LHCN-M2 (cell line): ENCODE results near the gene TMX4. TPM values are rescaled to one million over a fixed set of nuclear protein-coding genes. Genes with fewer than 3 reads are reported as not detected.
"Not testable (repeated sequence)": the region's sequence is repeated elsewhere in the genome, so short reads cannot be mapped to it uniquely, and the experiment has no call there.

Experiments used
- DNase-seq: peaks from one replicate; pipeline ENCODE4 v3.0.0-alpha.2; 2012; ENCODE audit warnings: low read depth
- polyA plus RNA-seq: library from polyadenylated mRNA; unstranded; fragments of >200 nt; gene quantifications from one replicate; pipeline ENCODE4 v1.2.1, GENCODE V29; 2012; ENCODE audit warnings: missing spikeins
- total RNA-seq: library from RNA; depleted of rRNA; stranded (reverse); fragments of >200 nt; gene quantifications from 2 replicates; pipeline ENCODE4 v1.2.3, GENCODE V29; 2014; rRNA removed

Gene TMX4, protein sequence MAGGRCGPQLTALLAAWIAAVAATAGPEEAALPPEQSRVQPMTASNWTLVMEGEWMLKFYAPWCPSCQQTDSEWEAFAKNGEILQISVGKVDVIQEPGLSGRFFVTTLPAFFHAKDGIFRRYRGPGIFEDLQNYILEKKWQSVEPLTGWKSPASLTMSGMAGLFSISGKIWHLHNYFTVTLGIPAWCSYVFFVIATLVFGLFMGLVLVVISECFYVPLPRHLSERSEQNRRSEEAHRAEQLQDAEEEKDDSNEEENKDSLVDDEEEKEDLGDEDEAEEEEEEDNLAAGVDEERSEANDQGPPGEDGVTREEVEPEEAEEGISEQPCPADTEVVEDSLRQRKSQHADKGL
- 24.0 and 29.3 TPM in 2 replicates for total RNA-seq
- 6.1 TPM for polyA plus RNA-seq

DNA sequence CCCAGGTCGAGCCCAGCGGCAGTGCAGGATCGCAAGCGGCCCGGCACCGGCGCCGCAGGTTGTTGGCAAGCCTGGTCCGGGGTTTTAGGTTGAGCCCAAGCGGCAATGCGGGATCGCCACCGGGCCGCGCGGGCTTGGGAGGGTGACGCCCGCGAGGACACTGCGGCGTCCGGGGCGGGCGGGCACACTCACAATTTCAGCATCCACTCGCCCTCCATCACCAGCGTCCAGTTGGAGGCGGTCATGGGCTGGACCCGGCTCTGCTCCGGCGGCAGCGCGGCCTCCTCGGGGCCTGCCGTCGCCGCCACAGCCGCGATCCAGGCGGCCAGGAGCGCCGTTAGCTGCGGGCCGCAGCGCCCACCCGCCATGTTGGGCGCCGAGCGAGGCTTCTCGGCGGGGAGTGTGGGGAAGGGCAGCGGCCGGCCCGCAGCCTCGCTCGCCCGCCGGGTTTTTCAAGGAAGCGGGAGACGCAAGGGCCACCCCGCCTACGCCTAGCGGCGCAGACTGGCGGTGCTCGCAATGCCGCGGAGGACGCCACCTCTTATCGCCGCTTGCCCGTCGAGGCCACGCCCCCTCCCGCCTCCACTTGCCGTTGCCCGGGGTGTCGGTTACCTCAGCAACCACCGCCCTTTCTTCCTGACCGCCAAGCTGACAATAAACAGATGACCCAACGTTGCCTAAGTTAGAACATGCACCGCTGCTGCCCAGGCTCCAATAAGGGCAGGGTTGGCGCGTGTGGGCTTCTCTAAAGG, at the start of gene TMX4:
TMX4 (minus strand) TSS at position 516 of the 752 bp plus-strand sequence; CDS start at position 368, 148 bp downstream.
- peak; percentile 93 for DNase-seq

DNA sequence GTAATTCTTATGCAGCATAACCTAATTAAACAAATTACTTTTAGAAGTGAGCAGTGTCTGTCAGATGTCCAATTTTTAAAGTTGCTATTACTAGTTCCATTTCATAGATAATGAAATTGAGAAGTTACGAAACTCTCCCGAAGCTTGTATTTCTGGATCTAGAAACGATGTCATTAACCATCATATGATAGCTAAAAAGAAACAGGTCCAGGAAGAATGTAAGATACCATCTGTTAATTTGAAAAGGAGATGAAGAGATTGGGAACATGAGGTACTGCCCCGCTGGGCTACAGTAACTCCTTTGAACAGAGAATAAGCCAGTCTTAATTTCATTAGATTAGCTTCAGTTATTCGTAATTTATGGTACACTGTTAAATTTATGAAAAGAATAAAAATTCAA, 47.5 kb upstream of the TMX4 start:
- DNase-seq = no peak

DNA sequence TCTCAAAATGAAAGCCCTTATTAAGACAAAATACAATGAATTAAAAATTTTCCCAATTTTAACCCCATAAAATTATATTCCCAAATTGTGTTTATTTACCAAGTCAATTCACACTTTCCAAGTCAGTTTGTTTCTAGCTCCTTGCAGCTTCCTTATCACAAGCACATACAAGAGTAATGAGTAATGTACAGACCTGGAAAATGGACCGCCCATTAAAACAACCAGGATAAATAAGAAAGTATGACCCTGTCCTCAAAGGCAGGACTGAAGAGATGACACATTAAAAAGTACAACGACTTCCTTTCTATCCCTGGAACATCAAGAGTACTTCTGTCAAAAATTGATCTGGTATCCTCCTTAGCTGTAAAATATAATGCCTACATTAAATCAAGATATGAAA, 47.1 kb upstream of the TMX4 start:
- no peak for DNase-seq

DNA sequence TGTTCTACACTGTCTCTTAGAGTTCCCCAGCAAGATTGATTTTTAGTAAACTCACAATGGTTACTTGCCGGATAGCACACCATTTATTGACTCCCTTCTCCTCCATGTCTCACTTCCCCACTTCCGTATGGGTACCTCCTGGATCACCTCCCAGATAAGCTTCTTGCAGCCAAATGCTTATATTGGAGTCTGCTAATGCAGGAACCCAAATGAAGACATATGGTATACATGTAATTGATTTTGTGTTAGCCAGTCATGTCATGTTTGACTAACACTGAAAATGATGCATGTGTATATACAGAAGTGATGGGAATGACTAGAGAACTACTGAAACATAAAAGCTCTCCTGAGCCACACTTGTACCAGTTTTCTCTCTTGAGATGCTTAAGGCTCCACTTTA, 46.1 kb upstream of the TMX4 start:
- no peak for DNase-seq

DNA sequence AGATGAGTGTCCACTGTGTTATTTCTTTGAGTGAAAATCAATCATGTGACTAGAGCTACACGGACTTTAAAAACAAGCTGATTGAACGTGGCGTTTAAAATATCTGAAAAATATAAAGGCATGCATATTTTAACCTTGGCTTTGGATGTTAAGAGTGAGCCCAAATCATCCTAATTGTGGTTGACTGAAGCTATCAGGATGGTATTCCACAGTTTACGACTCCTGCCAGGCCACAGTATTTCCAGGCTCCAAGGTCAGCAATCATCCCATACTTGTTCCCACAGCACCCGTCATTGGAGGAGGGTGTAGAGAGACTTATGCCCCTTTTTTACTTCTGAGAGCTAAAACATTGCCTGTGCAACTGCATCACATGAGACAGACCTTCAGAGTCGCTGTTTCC, 43.2 kb upstream of the TMX4 start:
- DNase-seq = no peak

DNA sequence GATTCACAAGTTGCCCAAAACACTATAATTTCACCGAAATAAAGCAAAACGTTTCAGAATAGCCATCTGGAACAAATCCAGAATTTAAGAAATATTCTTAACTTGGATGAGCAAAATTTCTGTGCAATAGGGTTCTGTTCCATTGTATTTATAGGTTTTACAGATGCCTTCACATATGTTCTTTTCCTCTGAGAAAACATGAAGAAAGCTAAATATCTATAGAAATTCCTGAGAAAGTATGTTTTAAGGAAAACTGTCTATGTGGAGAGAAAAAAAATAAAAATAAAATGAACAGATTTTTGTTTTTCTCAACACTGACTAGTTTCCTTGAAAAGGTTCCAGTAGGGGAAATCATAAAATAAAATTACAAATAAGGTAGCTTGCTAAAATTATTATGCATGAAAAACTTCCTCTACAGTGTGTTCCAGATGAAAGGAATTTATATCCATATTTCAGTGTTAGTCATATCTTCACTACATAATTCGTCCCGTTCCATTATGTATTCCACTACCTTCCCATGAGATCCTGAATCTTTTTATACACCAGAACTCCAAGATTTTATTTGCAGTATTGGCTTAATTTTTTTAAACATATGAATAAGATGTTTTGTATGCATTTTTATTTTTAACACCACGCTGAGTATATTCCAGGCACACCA, 42.4 kb upstream of the TMX4 start:
- no peak for DNase-seq

DNA sequence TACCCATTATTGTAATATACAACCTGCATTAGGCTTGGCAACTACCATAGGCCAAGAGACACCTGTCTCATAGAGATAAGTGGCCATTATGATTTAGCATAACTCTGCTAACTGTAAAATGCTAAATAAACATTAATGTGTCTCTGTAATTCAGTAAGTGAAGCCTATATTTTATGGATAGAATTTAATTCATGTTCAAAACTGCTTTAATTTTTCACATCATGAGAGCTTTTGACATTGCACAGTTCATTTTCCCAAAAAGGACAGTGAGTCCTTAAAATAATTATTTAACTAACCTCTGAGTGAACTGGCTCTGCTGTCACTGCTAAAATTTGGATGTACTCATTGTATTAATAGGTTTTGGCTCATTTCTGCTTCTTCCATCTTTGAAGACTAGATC, 41.4 kb upstream of the TMX4 start:
- DNase-seq = no peak

DNA sequence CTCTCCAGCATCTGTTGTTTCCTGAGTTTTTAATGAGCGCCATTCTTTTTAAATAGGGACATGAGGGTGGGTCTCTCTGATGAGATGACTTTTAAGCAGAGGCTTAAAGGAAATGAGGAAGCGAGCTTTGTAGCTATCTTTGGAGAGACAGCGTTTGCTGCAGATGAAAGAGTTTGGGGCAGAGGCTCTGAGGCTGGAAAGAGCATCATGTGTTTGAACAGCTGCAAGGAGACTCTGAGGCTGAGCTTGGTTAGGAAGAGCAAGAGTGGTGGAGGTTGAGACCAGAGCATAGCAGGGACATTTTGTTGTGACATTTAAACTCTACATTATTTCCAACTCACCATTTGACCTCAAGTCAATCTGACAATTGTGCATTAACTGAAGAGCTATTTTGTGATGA, 38.3 kb upstream of the TMX4 start:
- DNase-seq = no peak

DNA sequence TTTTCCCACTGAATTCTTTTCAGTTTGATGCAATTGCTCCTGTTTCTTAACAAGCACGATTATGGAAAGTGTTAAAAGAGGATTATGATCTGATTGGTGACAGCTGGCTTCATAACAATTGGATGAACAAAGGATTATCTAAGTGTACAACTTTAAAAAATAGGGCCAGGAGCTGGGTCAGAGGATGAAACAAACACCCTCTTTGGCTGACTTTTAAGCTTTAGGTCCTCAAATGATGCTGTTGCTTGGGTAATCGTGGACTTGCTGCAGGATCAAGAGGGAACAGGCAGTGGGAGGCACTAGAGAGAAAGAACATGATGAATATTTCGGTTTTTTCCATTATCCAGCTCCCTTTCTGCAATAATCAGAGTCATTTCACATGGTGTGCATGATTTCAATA, 35.5 kb upstream of the TMX4 start:
- DNase-seq = no peak

DNA sequence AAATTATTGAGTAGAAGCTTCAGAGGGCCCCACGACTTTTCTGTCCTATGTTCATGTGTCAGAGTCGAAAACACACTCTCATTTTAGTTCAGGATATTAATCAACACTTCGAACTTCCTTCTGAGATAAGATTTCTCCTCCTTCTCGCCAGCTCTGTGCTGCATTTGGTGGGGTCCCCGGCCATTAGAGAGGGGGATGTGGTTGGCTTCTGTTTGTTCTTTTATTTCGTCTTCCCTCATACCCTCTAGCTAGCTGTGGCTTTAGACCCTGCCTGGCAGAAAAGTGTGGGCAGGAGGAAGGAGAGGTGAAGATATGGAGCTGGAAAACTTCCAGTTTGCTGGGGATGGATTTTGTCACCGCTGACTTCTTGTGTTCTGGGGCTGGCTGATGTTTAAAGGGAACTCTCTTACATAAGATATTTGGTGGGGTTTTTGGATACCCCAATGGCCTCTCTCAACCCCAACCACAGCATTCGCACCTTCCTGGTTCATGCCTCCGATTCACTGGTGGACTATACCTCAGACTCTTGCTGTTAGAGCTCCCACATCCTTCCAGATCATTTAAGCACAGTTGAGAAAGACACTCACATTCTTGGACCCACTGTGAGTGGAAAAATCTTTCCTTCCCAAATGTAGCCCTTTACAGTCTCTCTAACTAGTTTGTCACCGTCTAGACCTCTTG, 30.7 kb upstream of the TMX4 start:
- DNase-seq = no peak

DNA sequence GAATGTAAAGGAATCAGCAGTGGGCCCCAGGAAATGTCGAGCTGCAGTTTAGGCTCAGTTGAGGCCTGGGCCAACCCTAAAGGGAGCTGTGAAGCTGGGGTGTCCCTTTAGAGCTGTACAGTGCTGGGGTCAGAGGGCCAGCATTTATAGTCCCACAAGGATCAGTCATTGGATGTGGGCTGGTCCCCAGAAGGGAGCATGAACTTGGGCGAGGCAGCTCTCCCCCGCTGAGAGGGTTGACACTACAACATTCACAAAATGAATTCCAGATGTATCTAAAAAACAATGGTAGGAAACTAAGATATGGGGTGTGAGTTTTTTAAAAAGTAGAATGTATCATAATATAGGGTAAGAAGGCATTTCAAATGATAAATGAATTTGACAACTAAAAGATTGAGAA, 29.7 kb upstream of the TMX4 start:
- DNase-seq = no peak

DNA sequence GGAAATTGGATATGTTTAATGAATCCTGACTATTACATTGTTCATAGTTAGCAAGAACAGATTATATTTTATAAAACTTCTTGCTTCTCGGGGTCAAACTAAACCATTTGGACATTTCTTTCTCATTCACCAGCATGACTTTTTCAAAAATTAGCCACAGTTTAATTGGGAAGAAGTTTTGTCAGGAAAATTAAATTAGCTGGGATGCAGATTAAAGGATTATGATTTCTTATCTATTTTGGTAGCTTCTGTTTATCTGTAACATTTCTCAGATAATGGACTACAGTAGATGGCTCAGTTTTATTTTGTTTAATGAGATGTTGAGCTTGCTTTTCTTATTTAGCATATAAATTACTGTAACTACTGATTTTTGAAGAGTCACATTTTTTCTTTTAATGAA, 26.4 kb upstream of the TMX4 start:
- DNase-seq = no peak

DNA sequence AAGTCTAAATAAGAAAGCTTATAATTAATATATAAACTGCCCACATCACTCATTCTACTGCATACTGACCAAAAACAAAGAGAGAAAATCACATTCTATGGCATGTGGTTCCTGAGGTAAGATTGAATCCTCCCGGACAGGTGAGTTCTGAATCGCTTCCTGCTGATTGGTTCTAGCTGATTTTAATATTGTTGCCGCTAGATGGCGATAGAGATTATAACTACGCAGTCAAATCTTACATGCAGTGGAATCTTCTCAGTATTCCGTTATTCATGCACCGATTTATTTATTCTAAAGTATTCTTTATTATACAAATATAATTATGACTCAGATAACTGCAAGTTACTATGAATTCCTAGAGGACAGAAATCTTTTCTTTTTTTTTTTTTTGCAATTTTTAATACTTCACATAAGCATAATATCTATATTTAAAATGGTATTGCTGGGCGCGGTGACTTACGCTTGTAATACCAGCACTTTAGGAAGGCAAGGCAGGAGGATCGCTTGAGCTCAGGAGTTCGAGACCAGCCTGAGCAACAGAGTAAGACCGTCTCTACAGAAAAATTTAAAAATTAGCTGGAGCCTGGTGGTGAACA, 24.2 kb upstream of the TMX4 start:
- DNase-seq = peak; percentile 34

DNA sequence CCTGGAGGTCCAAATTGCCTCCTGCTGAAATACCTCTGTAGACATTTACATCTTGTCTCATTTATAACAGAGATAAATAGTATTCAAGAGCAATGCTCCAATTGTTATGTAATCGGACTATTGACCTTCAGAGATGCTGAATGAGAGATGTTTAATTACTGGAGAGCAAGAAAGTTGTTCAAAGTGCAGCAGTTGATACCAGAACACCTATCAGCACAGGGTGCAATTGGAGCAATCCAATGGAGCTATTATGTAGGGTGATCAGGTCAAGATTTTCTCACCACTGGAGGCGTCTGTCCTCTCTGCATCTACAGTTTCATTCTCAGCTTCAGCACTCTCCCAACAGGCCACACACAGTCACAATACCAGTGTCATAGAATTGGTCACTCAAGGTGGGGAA, 19.5 kb upstream of the TMX4 start:
- no peak for DNase-seq

DNA sequence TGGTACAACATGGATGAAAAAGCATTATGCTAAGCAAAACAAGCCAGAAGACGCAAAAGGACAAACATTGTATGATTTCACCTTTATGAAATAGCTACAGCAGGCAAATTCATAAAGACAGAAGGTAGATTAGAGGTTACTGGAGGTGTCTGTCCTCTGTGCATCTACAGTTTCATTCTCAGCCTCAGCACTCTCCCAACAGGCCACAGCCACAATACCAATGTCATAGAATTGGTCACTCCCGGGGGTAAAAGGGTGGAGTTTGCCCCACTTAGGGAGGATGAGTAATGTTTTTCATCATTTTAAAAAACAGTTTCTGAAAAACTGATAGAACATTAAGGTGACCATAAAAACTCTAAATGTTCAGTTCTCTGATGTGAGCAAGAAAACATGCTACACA, 17.2 kb upstream of the TMX4 start:
- no peak for DNase-seq

DNA sequence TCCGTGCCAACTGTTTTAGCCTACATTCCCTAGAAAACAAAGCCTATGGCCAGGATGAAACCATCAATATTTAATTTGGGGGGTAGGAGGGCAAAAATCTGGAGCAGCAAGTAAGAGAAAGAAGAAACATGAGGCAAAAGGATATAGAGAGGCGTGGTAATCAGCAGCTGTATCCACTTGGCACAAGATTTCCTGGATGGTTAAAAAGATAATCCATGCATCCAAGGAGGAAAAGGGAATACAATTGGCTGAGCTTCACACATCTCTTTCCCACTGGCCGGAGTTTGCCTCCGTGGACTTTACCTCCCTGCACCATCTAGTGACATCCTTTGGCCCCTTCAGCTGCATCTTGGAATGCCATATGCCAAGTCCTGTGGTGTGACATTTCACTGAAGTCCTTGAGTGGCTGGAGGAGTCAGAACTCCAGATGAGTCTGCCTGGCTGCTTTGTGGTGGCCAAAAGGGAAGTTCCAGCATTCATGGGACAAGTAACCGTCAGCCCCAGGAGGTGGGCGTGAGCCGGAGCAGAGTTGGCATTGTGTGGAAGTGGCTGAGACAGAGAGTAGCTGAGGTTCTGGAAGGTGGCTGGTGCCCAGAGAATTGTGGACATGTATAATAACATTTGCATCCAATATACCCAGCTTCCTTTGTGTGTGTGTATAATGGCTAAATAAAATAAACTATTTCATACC, 13.7 kb upstream of the TMX4 start:
- no peak for DNase-seq

DNA sequence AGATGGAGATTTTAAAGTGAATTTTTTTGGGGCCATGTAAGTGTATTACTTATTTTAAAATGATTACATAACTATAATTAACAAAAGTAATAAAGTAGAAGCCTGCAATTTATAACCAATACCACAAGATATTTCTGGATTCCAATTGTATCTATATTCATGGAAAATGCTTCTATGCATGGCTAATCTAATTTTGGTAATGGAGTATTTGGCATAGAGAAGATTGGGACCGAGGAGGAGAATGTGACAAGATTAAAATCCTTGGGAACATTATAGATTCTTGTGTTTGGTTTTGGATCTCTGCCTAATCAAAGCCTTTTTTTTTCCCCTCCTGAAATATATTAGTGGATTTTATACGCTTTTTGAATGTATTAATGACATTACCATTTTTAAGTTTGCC, 12.9 kb upstream of the TMX4 start:
- no peak for DNase-seq

DNA sequence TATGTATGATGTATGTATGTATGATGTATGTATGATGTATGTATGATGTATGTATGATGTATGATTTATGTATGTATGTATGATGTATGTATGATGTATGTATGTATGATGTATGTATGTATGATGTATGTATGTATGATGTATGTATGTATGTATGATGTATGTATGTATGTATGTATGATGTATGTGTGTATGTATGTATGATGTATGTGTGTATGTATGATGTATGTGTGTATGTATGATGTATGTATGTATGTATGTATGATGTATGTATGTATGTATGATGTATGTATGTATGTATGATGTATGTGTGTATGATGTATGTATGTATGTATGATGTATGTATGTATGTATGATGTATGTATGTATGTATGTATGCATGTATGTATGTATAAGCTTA, 12.0 kb upstream of the TMX4 start:
- DNase-seq = not testable (repeated sequence)

DNA sequence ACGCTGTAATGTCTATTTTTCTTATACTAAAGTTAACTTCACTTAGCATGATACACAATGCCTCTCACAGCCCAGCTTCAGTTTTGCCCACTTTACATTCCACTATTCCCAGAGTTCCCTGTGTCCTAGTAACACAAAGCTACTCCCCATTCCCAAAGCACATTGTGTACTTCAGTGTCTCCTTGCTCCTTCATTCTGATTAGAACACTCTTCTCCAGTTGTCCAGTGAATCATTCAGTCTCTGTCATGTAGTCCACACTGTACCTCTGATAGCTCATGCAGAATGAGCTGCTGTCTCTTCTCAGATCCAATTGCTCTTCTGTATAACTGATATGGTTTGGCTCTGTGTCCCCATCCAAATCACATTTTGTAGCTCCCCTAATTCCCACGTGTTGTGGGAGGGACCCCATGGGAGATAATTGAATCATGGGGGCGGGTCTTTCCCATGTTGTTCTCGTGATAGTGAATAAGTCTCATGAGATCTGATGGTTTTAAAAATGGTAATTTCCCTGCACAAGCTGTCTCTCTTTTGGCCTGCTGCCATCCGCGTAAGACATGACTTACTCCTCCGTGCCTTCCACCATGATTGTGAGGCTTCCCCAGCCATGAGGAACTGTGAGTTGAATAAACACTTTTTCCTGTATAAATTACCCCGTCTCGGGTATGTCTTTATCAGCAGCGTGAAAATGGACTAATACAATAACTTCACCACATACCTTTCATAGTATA, 2.1 kb upstream of the TMX4 start:
- DNase-seq = peak; percentile 70

DNA sequence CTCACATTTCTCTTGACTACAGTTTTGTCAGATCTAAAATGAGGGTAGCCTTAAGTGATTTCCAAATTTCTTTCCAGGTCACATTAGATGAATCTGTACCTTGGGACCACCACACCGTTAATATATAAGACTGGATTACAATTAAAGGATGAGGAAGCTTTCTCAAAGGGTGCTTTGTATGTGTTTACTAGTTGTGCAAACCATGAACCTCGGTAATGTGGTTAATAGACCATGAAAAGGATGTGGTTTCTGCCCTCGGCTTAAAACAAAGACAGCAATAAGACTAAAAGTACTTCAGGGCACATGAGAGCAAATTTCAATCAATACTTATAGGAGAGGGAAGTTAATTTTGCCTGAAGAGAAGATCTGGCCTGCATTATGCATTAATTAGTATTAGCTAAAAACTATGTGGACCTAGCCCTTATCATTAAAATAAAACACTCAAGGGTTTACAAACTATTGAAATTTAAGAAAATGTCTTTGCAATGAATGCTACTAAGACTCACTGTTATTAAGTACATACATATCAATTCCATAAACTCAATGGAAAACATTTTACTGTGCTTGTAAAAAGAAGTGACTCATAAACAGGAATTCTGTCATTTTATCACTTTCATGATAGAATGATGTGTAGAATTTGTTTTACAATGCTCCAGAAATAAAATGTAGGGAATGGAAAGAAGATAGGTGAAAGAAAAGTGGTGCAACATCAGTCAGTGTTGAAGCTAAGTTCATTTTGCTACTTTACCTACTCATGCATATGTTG, 936 bp upstream of the TMX4 start:
- DNase-seq = no peak
